BE2C (cell line): ENCODE data around the gene CFAP210.
"Not testable (repeated sequence)": the region's sequence is repeated elsewhere in the genome, so short reads cannot be mapped to it uniquely, and the experiment has no call there.

Source experiments
- DNase-seq: peaks from one replicate; pipeline ENCODE4 v3.0.0-alpha.2; 2020
- H3K27me3 ChIP-seq: fragments of 250-450 bp; sonication (Bioruptor Pico); 2 replicates; pipeline ENCODE4 v1.5.1; 2020; ENCODE audit warnings: mild to moderate bottlenecking
- H3K36me3 ChIP-seq: fragments of 250-450 bp; sonication (Bioruptor Pico); 2 replicates; pipeline ENCODE4 v1.5.1; 2020; ENCODE audit warnings: mild to moderate bottlenecking
- H3K4me1 ChIP-seq: fragments of 250-450 bp; sonication (Bioruptor Pico); 2 replicates; pipeline ENCODE4 v1.5.1; 2020
- H3K4me3 ChIP-seq: 2 replicates; pipeline ENCODE4 v1.5.1; 2011; ENCODE audit warnings: low read depth, low read length
- H3K9me3 ChIP-seq: fragments of 250-450 bp; sonication (Bioruptor Pico); 2 replicates; pipeline ENCODE4 v1.5.1; 2020
- CTCF ChIP-seq: IDR thresholded peaks from 2 replicates; pipeline ENCODE4 v1.5.1; 2012; ENCODE audit warnings: mild to moderate bottlenecking, low read depth, low read length

CFAP210 gene

DNA sequence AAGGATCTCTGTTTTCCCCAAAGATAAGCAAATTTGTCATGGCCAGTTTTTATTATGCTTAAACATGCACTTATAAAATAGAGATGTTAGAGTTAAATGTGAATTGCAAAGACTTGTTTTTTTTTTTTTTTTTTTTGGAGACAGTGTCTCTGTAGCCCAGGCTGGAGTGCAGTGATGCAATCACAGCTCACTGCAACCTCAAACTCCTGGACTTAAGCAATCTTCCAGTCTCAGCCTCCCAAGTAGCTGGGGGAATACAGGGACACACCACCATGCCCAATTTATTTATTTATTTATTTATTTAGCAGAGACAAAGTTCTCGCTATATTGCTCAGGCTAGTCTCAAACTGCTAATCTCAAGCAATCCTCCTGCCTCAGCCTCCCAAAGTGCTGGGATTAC lies 15.1 kb upstream of the CFAP210 start:
- no peaks in the 10 kb centered on the region for H3K9me3 ChIP-seq
- H3K4me3 ChIP-seq, result no peak overlapping the region
- peaks cover 2% of the 10 kb centered on the region; the same call in 1 of the 2 replicates for H3K4me1 ChIP-seq
- no peaks in the 10 kb centered on the region for H3K27me3 ChIP-seq
- no peak for TF ChIP-seq CTCF
- H3K36me3 ChIP-seq, result no peaks in the 10 kb centered on the region
- no peak for DNase-seq

- no peak for TF ChIP-seq CTCF
- no peak for DNase-seq
- no peaks in the 10 kb centered on the region; the same call in 1 of the 2 replicates for H3K4me1 ChIP-seq
- no peaks in the 10 kb centered on the region for H3K27me3 ChIP-seq
- no peaks in the 10 kb centered on the region for H3K9me3 ChIP-seq
- H3K4me3 ChIP-seq, result no peak overlapping the region
- H3K36me3 ChIP-seq, result no peaks in the 10 kb centered on the region
Measured at GRCh38 chr2:169707626-169708025, 13.4 kb upstream of the CFAP210 start.

DNA sequence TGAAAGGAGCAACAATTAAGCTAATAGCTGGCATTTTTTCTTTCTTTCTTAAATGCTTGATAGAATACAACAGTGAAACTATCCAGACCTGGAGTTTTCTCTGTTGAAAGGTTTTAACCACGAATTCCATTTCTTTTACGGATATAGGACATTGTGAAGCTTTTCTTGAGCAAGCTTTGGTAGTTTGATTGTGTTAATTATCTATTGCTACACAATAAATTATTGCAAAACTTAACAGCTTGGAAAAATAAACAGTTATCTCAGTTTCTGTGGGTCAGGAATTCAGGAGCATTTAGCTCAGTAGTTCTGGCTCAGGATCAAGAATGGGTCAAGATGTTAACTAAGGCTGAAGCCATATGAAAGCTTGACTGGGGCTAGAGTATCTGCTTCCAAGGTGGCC lies 11.7 kb upstream of the CFAP210 start:
- no peaks in the 10 kb centered on the region for H3K27me3 ChIP-seq
- H3K36me3 ChIP-seq, result no peaks in the 10 kb centered on the region
- no peak for TF ChIP-seq CTCF
- DNase-seq, result no peak
- H3K9me3 ChIP-seq, result no peaks in the 10 kb centered on the region
- no peak overlapping the region for H3K4me3 ChIP-seq
- no peaks in the 10 kb centered on the region for H3K4me1 ChIP-seq

GRCh38 chr2:169704160-169704708 lies 10.0 kb upstream of the CFAP210 start:
- H3K27me3 ChIP-seq, result no peaks in the 10 kb centered on the region
- no peaks in the 10 kb centered on the region for H3K9me3 ChIP-seq
- no peak for DNase-seq
- no peak overlapping the region for H3K4me3 ChIP-seq
- no peaks in the 10 kb centered on the region for H3K36me3 ChIP-seq
- TF ChIP-seq CTCF, result no peak
- no peaks in the 10 kb centered on the region for H3K4me1 ChIP-seq

- H3K36me3 ChIP-seq, result no peaks in the 10 kb centered on the region
- no peak for DNase-seq
- no peak for TF ChIP-seq CTCF
Measured at GRCh38 chr2:169702996-169703395, 8.8 kb upstream of the CFAP210 start.

GRCh38 chr2:169699173-169699572 lies 5.0 kb upstream of the CFAP210 start:
- H3K4me3 ChIP-seq, H3K4me1 ChIP-seq, H3K27me3 ChIP-seq, H3K9me3 ChIP-seq, DNase-seq, H3K36me3 ChIP-seq: not testable (repeated sequence)

More at GRCh38 chr2:169702996-169703395, 8.8 kb upstream of the CFAP210 start:
- Histone ChIP-seq H3K9me3 (no peaks in the 10 kb centered on the region), H3K4me1 (no peaks in the 10 kb centered on the region), H3K4me3 (no peak overlapping the region), H3K27me3 (no peaks in the 10 kb centered on the region)

- no peak for TF ChIP-seq CTCF
- Histone ChIP-seq H3K9me3 (no peaks in the 10 kb centered on the region), H3K4me1 (no peaks in the 10 kb centered on the region), H3K27me3 (no peaks in the 10 kb centered on the region), H3K36me3 (no peaks in the 10 kb centered on the region), H3K4me3 (no peak overlapping the region)
- no peak for DNase-seq
Measured at GRCh38 chr2:169696381-169696780, 2.2 kb upstream of the CFAP210 start.
